Prostate gland (tissue), 2 donors: ENCODE data around the gene RPS6KA2. TPM values are rescaled to one million over a fixed set of nuclear protein-coding genes. Genes with fewer than 3 reads are reported as not detected.

Source experiments
- DNase-seq: peaks from one replicate; pipeline ENCODE4 v3.0.0-alpha.2; 2019; ENCODE audit warnings: low spot score
- H3K27ac ChIP-seq, 2 donors: fragments of 200-600 bp; sonication (generic); 2 replicates each; pipeline ENCODE4 v1.5.1; 2017 to 2019
- H3K27me3 ChIP-seq: fragments of 200-600 bp; sonication (generic); replicated peaks from 2 replicates; pipeline ENCODE4 v1.5.1; 2019; ENCODE audit not compliant: insufficient read depth
- H3K36me3 ChIP-seq, 2 donors: fragments of 200-600 bp; sonication (generic); 1 replicate in 1 of 2; 2 replicates in 1 of 2; pipeline versions ENCODE4 v1.5.1 to v1.8.1; 2017 to 2019
- H3K4me1 ChIP-seq: fragments of 200-600 bp; sonication (generic); replicated peaks from 2 replicates; pipeline ENCODE4 v1.5.1; 2019
- H3K4me3 ChIP-seq, 2 donors: fragments of 200-600 bp; sonication (generic); 2 replicates each; pipeline ENCODE4 v1.5.1; 2017 to 2019
- H3K9me3 ChIP-seq: fragments of 200-600 bp; sonication (generic); 2 replicates; pipeline ENCODE4 v1.5.1; 2017
- POLR2A ChIP-seq: fragments of 450-650 bp; IDR thresholded peaks from one replicate; pipeline ENCODE4 v1.6.1; 2016; ENCODE audit warnings: antibody characterized with exemption, mild to moderate bottlenecking
- POLR2AphosphoS5 ChIP-seq: sonication (generic); formaldehyde crosslinking; IDR thresholded peaks from one replicate; pipeline ENCODE4 v1.6.1; 2017; ENCODE audit warnings: antibody characterized with exemption
- WGBS: methylation state at CpG from one replicate; pipeline ENCODE4 v1.1.5; 2018; 5-methylcytosine and 5-hydroxymethylcytosine counted together
- intact Hi-C: fragments of 100-400 bp; cut with DNase I; formaldehyde crosslinking; loops from one replicate; pipeline ENCODE4 v1.14.2; 2022
- total RNA-seq, 2 donors: library from RNA; depleted of rRNA; stranded (reverse); fragments of >200 nt; gene quantifications; one replicate each; pipeline ENCODE4 v1.1.0, GENCODE V29; 2016
- TF ChIP-seq, protein P1 (sequence below), 4 experiments: fragments of 200-600 bp in 2 of 4; fragments of 450-650 bp in 2 of 4; sonication (generic) in 2 of 4; IDR thresholded peaks; 1 replicate in 3 of 4; 2 replicates in 1 of 4; pipeline ENCODE4 v1.5.1; 2016 to 2019; ENCODE audit warnings: antibody characterized with exemption in 4 of 4, mild to moderate bottlenecking in 2 of 4, moderate library complexity in 2 of 4

Gene RPS6KA2
- total RNA-seq, 2 donors from 2014 or later = 32.2 to 44.3 TPM

DNA sequence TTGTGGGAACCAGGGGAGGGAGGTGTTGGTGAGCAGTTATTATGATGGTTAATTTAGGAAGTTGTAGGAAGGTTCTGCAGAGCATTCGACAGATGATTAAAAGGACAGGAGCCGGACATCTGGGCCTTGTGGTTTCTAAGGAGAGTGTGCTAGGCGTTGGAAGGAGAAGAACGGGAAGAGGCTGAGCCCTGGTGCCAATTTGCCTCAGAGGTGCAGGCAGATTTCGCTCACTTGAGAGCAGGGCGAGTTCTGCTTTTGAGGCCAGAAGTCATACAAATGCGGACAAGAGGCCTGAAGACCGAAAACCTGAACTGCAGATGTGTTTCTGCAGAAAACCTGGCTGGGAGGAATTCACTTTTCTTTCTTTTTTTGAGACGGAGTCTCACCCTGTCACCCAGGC, 30.5 kb upstream of the RPS6KA2 start:
- Histone ChIP-seq H3K4me3 (no peak overlapping the region), H3K36me3 (no peaks in the 10 kb centered on the region), H3K27me3 (no peaks in the 10 kb centered on the region), H3K9me3 (no peaks in the 10 kb centered on the region), H3K4me1 (no peaks in the 10 kb centered on the region), H3K27ac (no peak overlapping the region)
- intact Hi-C loops = no loop called here
- WGBS = 87% methylated on average over 9 of the region's 9 CpGs
- no peak for DNase-seq
- TF ChIP-seq, protein P1, sequence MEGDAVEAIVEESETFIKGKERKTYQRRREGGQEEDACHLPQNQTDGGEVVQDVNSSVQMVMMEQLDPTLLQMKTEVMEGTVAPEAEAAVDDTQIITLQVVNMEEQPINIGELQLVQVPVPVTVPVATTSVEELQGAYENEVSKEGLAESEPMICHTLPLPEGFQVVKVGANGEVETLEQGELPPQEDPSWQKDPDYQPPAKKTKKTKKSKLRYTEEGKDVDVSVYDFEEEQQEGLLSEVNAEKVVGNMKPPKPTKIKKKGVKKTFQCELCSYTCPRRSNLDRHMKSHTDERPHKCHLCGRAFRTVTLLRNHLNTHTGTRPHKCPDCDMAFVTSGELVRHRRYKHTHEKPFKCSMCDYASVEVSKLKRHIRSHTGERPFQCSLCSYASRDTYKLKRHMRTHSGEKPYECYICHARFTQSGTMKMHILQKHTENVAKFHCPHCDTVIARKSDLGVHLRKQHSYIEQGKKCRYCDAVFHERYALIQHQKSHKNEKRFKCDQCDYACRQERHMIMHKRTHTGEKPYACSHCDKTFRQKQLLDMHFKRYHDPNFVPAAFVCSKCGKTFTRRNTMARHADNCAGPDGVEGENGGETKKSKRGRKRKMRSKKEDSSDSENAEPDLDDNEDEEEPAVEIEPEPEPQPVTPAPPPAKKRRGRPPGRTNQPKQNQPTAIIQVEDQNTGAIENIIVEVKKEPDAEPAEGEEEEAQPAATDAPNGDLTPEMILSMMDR (IDR thresholded peaks at IDR 0.05) = no peak
- TF ChIP-seq POLR2AphosphoS5 = no peak
- no peak for TF ChIP-seq POLR2A

DNA sequence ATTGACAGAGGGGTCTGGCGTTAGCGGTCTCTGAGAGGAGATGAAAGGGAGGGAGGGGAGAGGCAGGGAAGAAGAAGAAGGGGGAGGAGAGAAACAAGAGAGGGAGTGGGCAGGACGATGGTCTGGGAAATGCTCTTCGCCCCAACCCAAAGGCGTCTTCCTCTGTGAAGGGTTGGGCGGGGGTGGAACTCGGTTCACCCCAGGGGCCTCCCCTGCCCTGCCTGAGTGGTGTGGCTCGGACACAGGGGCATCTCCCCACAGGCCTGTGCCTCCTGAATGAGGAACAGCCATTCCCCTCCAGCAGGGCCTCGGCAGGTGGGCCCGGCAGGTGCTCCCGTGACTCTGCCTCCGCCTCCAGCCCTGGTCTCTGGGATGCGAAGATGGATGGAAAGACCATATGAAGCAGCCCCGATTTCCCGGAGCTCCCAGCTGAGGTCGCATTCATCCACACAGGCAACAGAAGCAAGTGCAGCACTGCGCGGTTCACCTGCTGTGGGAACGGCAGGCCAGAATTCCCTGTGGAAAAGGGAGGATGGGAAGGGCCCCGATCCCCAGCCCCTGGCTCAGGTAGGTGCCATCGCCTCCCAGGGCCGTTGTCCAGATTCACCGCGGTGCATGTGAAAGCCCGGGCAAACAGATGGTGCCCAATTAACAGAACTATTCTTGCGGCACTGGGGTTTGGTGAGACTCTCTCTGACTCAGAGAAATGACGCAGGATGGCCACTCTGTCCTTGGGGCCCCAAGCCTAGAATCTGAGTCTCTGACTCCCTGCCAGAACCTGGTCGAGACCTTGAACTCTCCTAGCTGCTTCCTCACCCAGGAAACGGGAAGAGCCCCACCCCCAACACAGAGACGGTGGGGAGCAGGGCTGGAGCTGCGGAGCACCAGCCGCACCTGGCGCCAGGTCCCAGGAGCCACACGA, 29.4 kb upstream of the RPS6KA2 start:
- intact Hi-C loops = no loop called here
- WGBS = 45% methylated on average over 34 of the region's 34 CpGs
- H3K27me3 ChIP-seq = no peaks in the 10 kb centered on the region
- DNase-seq = no peak
- H3K4me3 ChIP-seq = no peak overlapping the region
- no peak for TF ChIP-seq POLR2A
- no peak for TF ChIP-seq POLR2AphosphoS5
- TF ChIP-seq, protein P1 (IDR thresholded peaks at IDR 0.05) = no peak
- no peaks in the 10 kb centered on the region for H3K9me3 ChIP-seq
- H3K4me1 ChIP-seq = no peaks in the 10 kb centered on the region
- H3K36me3 ChIP-seq = no peaks in the 10 kb centered on the region
- no peak overlapping the region for H3K27ac ChIP-seq

DNA sequence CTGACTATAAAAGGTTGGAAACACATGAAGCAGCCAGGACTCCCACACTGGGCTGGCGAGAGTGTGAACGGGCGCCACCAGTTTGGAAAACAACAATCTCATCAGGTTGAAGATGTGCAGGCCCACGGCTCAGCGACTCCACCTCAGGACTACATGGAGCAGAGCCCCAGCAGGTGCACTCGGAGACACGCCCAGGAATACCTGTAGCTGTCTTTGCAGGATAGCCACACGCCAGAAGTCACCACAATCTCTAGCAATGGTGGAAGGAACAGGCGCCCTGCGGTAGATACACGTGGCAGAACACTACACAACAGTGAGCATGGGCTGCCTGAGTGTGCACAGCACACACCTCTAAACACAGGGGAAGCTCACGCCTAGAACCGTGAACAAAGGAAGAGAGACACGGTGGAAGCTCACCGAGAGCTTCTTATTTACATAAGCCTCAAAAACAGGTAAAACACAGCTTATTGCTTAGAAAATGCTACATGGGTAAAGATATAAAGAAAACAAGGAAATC, 28.7 kb upstream of the RPS6KA2 start:
- Histone ChIP-seq H3K27ac (no peak overlapping the region), H3K4me1 (no peaks in the 10 kb centered on the region), H3K9me3 (no peaks in the 10 kb centered on the region), H3K27me3 (no peaks in the 10 kb centered on the region), H3K4me3 (no peak overlapping the region), H3K36me3 (no peaks in the 10 kb centered on the region)
- no peak for TF ChIP-seq POLR2A
- TF ChIP-seq, protein P1 (IDR thresholded peaks at IDR 0.05) = no peak
- TF ChIP-seq POLR2AphosphoS5 = no peak
- intact Hi-C loops = no loop called here
- WGBS = 64% methylated on average over 15 of the region's 15 CpGs
- DNase-seq = no peak

DNA sequence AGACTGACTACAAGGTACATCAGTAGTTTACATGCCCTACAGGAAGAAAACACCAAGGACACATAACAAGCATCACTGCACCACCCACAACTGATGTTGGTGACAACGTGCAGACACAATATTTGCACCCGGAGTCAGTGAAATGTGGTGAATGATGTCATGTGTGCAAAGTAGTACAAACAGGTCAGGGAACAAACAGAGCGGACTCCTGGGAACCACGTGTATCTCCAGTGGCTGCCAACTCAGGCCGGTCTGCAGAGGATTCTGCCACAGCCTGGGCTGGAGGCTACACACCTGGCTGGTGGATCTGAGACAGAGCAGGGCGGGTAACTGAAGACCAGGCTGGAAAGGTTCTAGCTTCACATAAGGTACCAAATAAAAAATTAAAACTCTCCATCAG, 28.2 kb upstream of the RPS6KA2 start:
- Histone ChIP-seq H3K4me3 (no peak overlapping the region), H3K27me3 (no peaks in the 10 kb centered on the region), H3K36me3 (no peaks in the 10 kb centered on the region), H3K27ac (no peak overlapping the region), H3K9me3 (no peaks in the 10 kb centered on the region), H3K4me1 (no peaks in the 10 kb centered on the region)
- WGBS = 53% methylated on average over 6 of the region's 6 CpGs
- peak; percentile 47 for DNase-seq
- intact Hi-C loops = no loop called here
- TF ChIP-seq, protein P1 (IDR thresholded peaks at IDR 0.05) = no peak
- TF ChIP-seq POLR2AphosphoS5 (peak; percentile 34), POLR2A (no peak)

DNA sequence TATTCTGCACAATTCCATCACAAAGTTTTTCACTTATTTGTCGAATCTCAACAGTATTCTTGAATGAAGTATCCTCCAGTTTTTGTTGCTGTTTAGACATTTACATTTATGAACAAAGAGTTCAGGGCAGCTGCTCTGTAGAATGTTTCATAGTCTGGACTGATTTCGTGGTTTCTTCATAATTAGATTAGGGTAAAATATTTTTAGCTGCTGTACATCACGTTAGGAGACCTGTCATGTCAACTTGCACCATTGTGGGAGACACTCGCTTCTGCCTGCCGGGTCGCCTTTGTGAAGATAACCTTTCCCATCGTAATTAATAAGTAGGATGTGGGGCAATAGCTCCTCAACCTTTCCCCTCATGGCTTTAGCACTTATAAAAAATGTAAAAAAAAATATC, 27.5 kb upstream of the RPS6KA2 start:
- TF ChIP-seq POLR2AphosphoS5 (no peak), POLR2A (no peak)
- TF ChIP-seq, protein P1 (IDR thresholded peaks at IDR 0.05) = no peak
- no peak overlapping the region for H3K4me3 ChIP-seq
- DNase-seq = no peak
- H3K27ac ChIP-seq = no peak overlapping the region
- H3K4me1 ChIP-seq = no peaks in the 10 kb centered on the region
- H3K27me3 ChIP-seq = no peaks in the 10 kb centered on the region
- no peaks in the 10 kb centered on the region for H3K9me3 ChIP-seq
- no peaks in the 10 kb centered on the region for H3K36me3 ChIP-seq
- 86% methylated on average over 7 of the region's 7 CpGs for WGBS
- intact Hi-C loops = no loop called here
